K562 (cell line): ENCODE measurements around the gene ATF6B. TPM values are rescaled to one million over a fixed set of nuclear protein-coding genes. Genes with fewer than 3 reads are reported as not detected.
A peak's percentile ranks its signal among the peaks of the same experiment; 100 is the strongest.

Experiments used
- CSDE1 ChIP-seq, 2 experiments: fragments of 450-650 bp; IDR thresholded peaks; 2 replicates each; pipeline ENCODE4 v1.6.1; 2016; ENCODE audit warnings: mild to moderate bottlenecking in 1 of 2
- MTA1 ChIP-seq: fragments of 450-650 bp; IDR thresholded peaks from 2 replicates; pipeline ENCODE4 v1.6.1; 2017; ENCODE audit warnings: borderline replicate concordance
- MTA2 ChIP-seq: fragments of 450-650 bp; IDR thresholded peaks from 2 replicates; pipeline ENCODE4 v1.6.1; 2016; ENCODE audit warnings: low read depth
- RCOR1 ChIP-seq, 2 experiments: IDR thresholded peaks; 2 replicates each; pipeline ENCODE4 v1.6.1; 2012; ENCODE audit warnings: low read depth in 2 of 2, low read length in 2 of 2, borderline replicate concordance in 1 of 2, improper control_type of control experiment in 1 of 2
- TEAD4 ChIP-seq, 2 experiments: sonication (generic) in 1 of 2; formaldehyde crosslinking in 1 of 2; IDR thresholded peaks; 2 replicates each; pipeline versions ENCODE4 v1.6.1 to v1.8.0; 2012 to 2022; ENCODE audit warnings: borderline replicate concordance in 1 of 2, inconsistent platforms in 1 of 2, low read length in 1 of 2, mild to moderate bottlenecking in 1 of 2, missing genetic modification reagents in 1 of 2
- ZKSCAN8 ChIP-seq: fragments of 200-800 bp; sonication (Bioruptor generic); IDR thresholded peaks from 2 replicates; pipeline ENCODE4 v1.6.1; 2016; ENCODE audit warnings: missing genetic modification characterization, missing compliant biosample characterization
- polyA plus RNA-seq, 8 experiments: library from polyadenylated mRNA; depleted of rRNA in 4 of 8; stranded (reverse) in 5 of 8; unstranded in 3 of 8; fragments of >200 nt; fragmentation: Nextera tagmentation in 2 of 8; fragmentation: Illumina TruSeq in 1 of 8; extraction: Ambion mirVana in 2 of 8; extraction: Trizol in 1 of 8; gene quantifications; 2 replicates each; pipeline versions ENCODE4 v1.2.1 to v1.2.3, GENCODE V29; 2011 to 2014; ENCODE audit warnings: inconsistent platforms in 1 of 8, missing spikeins in 1 of 8
- total RNA-seq, 7 experiments: library from RNA; depleted of rRNA in 6 of 7; stranded (reverse); fragments of >200 nt in 6 of 7; fragmentation: Illumina TruSeq in 2 of 7; extraction: Trizol in 2 of 7; gene quantifications; 2 replicates each; pipeline versions ENCODE4 v1.2.1 to v1.2.3, GENCODE V29; 2011 to 2021; ENCODE audit warnings: low replicate concordance in 1 of 7
- TF ChIP-seq, protein P1 (sequence below): IDR thresholded peaks from 2 replicates; pipeline ENCODE4 v1.6.1; 2016; ENCODE audit warnings: missing genetic modification characterization, missing compliant biosample characterization
- TF ChIP-seq, protein P2 (sequence below): sonication (generic); formaldehyde crosslinking; IDR thresholded peaks from 2 replicates; pipeline ENCODE4 v1.8.0; 2022; ENCODE audit warnings: mild to moderate bottlenecking, missing genetic modification reagents, borderline replicate concordance
- TF ChIP-seq, protein P3 (sequence below): fragments of 250-450 bp; sonication (Bioruptor Pico); IDR thresholded peaks from 2 replicates; pipeline ENCODE4 v1.8.0; 2021; ENCODE audit warnings: moderate library complexity, mild to moderate bottlenecking, inconsistent platforms
- TF ChIP-seq, protein P4 (sequence below), 2 experiments: fragments of 450-650 bp; formaldehyde crosslinking in 1 of 2; IDR thresholded peaks; 2 replicates each; pipeline versions ENCODE4 v1.4.0 to v1.6.1; 2014 to 2020; ENCODE audit warnings: mild to moderate bottlenecking in 2 of 2, borderline replicate concordance in 1 of 2, low read depth in 1 of 2

Gene ATF6B
- total and polyA plus RNA-seq, 9 of the 15 experiments (the other 6 are each of a cell fraction or from before 2014, with no cell fraction given): 20.7 to 131 (median 31.7) TPM

DNA sequence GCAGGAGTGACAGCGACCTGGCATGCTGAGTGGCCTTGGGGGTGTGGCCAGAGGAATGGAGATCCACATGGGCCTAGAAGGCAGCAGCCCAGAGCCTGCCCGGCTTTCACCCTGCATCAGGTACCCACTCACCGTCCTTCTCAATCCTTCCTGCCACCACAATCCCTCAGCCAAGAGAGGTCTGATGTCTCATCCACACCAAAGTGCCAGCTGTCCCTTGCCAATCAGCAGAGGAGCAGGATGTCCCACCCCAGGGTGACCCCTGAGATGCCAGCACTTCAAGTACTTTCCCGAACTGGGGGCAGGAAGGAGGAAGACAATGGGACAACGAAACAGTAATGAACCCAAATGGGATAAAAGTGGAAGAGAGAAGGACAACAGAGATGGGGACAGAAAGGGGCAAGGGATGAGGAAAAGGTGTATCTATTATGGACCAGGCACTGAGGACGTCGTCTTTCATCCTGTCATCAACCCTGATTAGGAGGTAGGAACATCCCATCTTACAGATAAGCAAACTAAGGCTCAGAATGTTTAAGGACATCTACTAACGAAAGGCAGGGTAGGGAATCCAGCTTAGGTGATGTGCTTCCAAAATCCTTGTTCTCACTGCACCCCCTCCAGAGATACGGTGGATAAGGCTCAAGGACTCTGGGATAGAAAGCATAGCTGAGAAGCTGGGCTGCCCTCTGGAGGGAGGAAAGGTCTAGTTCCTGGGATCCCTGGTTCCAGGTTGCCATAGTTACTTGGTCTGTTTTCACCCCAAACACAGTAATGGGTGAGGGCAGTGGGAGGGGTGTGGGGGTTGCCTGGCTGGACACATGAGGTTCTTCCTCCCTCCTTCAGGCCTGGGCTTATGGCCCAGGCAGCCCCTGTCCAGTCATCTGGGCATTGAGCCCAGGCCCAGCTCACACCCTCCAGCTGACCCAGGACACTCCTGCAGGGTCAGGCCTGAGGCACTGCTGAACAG is 14.4 kb downstream of the ATF6B start (continued):
- TF ChIP-seq, protein P1, sequence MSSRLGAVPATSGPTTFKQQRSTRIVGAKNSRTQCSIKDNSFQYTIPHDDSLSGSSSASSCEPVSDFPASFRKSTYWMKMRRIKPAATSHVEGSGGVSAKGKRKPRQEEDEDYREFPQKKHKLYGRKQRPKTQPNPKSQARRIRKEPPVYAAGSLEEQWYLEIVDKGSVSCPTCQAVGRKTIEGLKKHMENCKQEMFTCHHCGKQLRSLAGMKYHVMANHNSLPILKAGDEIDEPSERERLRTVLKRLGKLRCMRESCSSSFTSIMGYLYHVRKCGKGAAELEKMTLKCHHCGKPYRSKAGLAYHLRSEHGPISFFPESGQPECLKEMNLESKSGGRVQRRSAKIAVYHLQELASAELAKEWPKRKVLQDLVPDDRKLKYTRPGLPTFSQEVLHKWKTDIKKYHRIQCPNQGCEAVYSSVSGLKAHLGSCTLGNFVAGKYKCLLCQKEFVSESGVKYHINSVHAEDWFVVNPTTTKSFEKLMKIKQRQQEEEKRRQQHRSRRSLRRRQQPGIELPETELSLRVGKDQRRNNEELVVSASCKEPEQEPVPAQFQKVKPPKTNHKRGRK: no peak
- TF ChIP-seq MTA1 (no peak), MTA2 (no peak), CSDE1 (IDR thresholded peaks at IDR 0.05) (0 out of 4 replicates have a peak, but pooled peaks of 1 of the 2 experiments have one; percentile 65), TEAD4 (IDR thresholded peaks at IDR 0.05; ENCODE audit: low read length) (no peak), TEAD4 (CRISPR knock-in tag; IDR thresholded peaks at IDR 0.05; ENCODE audit: borderline replicate concordance) (0 out of 2 replicates have a peak, but pooled peaks have one; percentile 32), RCOR1 (IDR thresholded peaks at IDR 0.05; ENCODE audit: borderline replicate concordance in 1 of 2, low read depth in 2 of 2, low read length in 2 of 2) (peak in 1 of 2 experiments; percentile 55; a peak in 1 of 4 replicates), ZKSCAN8 (no peak)
- TF ChIP-seq, protein P2, sequence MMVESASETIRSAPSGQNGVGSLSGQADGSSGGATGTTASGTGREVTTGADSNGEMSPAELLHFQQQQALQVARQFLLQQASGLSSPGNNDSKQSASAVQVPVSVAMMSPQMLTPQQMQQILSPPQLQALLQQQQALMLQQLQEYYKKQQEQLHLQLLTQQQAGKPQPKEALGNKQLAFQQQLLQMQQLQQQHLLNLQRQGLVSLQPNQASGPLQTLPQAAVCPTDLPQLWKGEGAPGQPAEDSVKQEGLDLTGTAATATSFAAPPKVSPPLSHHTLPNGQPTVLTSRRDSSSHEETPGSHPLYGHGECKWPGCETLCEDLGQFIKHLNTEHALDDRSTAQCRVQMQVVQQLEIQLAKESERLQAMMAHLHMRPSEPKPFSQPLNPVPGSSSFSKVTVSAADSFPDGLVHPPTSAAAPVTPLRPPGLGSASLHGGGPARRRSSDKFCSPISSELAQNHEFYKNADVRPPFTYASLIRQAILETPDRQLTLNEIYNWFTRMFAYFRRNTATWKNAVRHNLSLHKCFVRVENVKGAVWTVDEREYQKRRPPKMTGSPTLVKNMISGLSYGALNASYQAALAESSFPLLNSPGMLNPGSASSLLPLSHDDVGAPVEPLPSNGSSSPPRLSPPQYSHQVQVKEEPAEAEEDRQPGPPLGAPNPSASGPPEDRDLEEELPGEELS (CRISPR knock-in tag): no peak
- TF ChIP-seq, protein P3, sequence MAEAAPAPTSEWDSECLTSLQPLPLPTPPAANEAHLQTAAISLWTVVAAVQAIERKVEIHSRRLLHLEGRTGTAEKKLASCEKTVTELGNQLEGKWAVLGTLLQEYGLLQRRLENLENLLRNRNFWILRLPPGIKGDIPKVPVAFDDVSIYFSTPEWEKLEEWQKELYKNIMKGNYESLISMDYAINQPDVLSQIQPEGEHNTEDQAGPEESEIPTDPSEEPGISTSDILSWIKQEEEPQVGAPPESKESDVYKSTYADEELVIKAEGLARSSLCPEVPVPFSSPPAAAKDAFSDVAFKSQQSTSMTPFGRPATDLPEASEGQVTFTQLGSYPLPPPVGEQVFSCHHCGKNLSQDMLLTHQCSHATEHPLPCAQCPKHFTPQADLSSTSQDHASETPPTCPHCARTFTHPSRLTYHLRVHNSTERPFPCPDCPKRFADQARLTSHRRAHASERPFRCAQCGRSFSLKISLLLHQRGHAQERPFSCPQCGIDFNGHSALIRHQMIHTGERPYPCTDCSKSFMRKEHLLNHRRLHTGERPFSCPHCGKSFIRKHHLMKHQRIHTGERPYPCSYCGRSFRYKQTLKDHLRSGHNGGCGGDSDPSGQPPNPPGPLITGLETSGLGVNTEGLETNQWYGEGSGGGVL (CRISPR knock-in tag): no peak
- TF ChIP-seq, protein P4, sequence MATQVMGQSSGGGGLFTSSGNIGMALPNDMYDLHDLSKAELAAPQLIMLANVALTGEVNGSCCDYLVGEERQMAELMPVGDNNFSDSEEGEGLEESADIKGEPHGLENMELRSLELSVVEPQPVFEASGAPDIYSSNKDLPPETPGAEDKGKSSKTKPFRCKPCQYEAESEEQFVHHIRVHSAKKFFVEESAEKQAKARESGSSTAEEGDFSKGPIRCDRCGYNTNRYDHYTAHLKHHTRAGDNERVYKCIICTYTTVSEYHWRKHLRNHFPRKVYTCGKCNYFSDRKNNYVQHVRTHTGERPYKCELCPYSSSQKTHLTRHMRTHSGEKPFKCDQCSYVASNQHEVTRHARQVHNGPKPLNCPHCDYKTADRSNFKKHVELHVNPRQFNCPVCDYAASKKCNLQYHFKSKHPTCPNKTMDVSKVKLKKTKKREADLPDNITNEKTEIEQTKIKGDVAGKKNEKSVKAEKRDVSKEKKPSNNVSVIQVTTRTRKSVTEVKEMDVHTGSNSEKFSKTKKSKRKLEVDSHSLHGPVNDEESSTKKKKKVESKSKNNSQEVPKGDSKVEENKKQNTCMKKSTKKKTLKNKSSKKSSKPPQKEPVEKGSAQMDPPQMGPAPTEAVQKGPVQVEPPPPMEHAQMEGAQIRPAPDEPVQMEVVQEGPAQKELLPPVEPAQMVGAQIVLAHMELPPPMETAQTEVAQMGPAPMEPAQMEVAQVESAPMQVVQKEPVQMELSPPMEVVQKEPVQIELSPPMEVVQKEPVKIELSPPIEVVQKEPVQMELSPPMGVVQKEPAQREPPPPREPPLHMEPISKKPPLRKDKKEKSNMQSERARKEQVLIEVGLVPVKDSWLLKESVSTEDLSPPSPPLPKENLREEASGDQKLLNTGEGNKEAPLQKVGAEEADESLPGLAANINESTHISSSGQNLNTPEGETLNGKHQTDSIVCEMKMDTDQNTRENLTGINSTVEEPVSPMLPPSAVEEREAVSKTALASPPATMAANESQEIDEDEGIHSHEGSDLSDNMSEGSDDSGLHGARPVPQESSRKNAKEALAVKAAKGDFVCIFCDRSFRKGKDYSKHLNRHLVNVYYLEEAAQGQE (IDR thresholded peaks at IDR 0.05; ENCODE audit: borderline replicate concordance): peak; percentile 57; the same call in 1 of the 2 replicates
- TF ChIP-seq, protein P4 (CRISPR knock-in tag; IDR thresholded peaks at IDR 0.05; ENCODE audit: low read depth): no peak
